ENCODE results near the gene SETX.

Gene SETX

GRCh38 chr9:132216861-132217619, 137.7 kb downstream of the SETX start:
- no peak for DNase-seq (ENCODE audit: low spot score)

DNA sequence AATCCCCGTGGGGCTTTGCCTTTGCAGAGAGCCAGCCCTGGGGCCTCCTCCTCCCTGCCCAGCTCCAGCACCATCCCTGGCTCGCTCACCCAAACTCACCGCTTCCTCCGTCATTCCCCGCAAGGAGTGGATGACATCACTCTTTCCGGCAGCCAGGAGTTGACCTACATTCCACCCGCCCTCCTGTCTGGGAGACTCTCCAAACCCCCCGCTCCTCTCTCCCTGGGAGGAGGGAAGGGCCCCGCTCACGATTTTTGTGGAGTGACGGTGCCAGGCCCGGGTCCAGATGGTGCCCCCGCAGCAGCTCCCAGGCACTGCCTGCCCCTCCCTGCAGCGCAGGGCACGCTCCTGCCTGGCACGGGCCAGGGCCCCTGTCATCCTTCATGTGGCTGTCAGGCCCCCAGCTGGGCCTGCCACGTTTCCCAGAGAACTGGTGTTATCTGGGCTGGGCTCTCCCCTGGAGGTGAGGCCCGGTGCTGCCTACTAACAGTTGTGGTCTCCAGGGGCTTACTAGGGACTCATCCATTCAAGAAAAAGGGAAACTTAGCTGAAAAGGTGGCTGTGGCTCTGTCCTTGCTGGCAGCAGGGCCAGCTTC, 140.7 kb downstream of the SETX start:
- peak; percentile 73 for DNase-seq (ENCODE audit: low spot score)

DNA sequence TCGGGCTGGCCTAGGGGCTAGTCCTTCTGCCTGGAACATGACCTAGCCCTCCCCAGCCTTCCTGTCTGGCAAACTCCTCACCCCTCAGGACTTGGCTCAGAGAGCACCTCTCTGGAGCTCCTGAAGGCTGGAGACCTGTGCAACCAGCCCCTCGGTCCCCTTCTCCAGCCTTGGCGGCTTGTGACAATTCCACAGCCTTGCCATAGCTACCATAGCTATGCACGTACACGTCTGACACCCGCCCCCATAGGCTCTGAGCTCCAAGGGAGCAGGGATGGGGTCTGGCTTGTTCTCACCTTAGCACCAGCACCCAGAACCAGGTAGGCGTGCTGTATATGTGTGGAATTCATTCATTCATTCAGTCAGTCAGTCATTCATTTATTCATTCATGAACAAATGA, 143.2 kb downstream of the SETX start:
- no peak for DNase-seq (ENCODE audit: low spot score)

All from SW480 (cell line).